GM23338 (cell line): ENCODE measurements around the gene LRRC38. TPM values are rescaled to one million over a fixed set of nuclear protein-coding genes. Genes with fewer than 3 reads are reported as not detected.

Source experiments
- ATAC-seq: fragments of 200-7000 bp; cut with Tn5 transposase; 3 replicates; pipeline ENCODE4 v1.9.1; 2020
- DNase-seq: peaks from one replicate; pipeline ENCODE4 v3.0.0-alpha.2; 2015; ENCODE audit warnings: low spot score
- H2AFZ ChIP-seq: fragments of 200-600 bp; sonication (generic); 2 replicates; pipeline ENCODE4 v1.8.0; 2016; ENCODE audit warnings: antibody characterized with exemption, mild to moderate bottlenecking, moderate library complexity
- H3F3A ChIP-seq: fragments of 200-600 bp; sonication (generic); replicated peaks from 2 replicates; pipeline ENCODE4 v1.8.0; 2017; ENCODE audit warnings: antibody characterized with exemption, mixed run types, low read depth
- H3K27ac ChIP-seq: fragments of 200-600 bp; sonication (generic); 2 replicates; pipeline ENCODE4 v1.6.1; 2016; ENCODE audit warnings: low read depth
- H3K27me3 ChIP-seq: fragments of 200-600 bp; sonication (generic); 2 replicates; pipeline ENCODE4 v1.8.0; 2016; ENCODE audit warnings: mild to moderate bottlenecking, mixed run types, moderate library complexity; ENCODE audit not compliant: insufficient read depth
- H3K36me3 ChIP-seq: fragments of 200-600 bp; sonication (generic); 2 replicates; pipeline ENCODE4 v1.8.0; 2016; ENCODE audit warnings: mild to moderate bottlenecking; ENCODE audit not compliant: insufficient read depth
- H3K4me1 ChIP-seq: fragments of 200-600 bp; sonication (generic); 2 replicates; pipeline ENCODE4 v1.8.0; 2016; ENCODE audit warnings: mild to moderate bottlenecking, moderate library complexity; ENCODE audit not compliant: insufficient read depth
- H3K4me2 ChIP-seq: fragments of 200-600 bp; sonication (generic); 2 replicates; pipeline ENCODE4 v1.7.1; 2017; ENCODE audit warnings: mixed run types
- H3K4me3 ChIP-seq: fragments of 200-600 bp; sonication (generic); 2 replicates; pipeline ENCODE4 v1.6.1; 2016; ENCODE audit warnings: mixed run types
- H3K79me2 ChIP-seq: fragments of 200-600 bp; sonication (generic); replicated peaks from 2 replicates; pipeline ENCODE4 v1.8.0; 2017; ENCODE audit warnings: mild to moderate bottlenecking; ENCODE audit not compliant: insufficient read depth
- H3K9me2 ChIP-seq: fragments of 200-600 bp; sonication (generic); 2 replicates; pipeline ENCODE4 v1.8.0; 2017; ENCODE audit not compliant: insufficient read depth
- H4K20me1 ChIP-seq: fragments of 200-600 bp; sonication (generic); replicated peaks from 2 replicates; pipeline ENCODE4 v1.8.0; 2017; ENCODE audit warnings: mild to moderate bottlenecking; ENCODE audit not compliant: insufficient read depth
- H3K27ac Mint-ChIP-seq: 2 replicates; pipeline ENCODE4 v1.8.0; 2020; ENCODE audit warnings: inconsistent platforms, mild to moderate bottlenecking, moderate library complexity, mixed read lengths
- H3K27me3 Mint-ChIP-seq: 3 replicates; pipeline ENCODE4 v1.8.0; 2022; ENCODE audit warnings: low read depth, mild to moderate bottlenecking, moderate library complexity, mixed read lengths, inconsistent platforms; ENCODE audit not compliant: insufficient read depth, poor library complexity
- H3K36me3 Mint-ChIP-seq: 3 replicates; pipeline ENCODE4 v1.8.0; 2021; ENCODE audit warnings: low read depth, mild to moderate bottlenecking, inconsistent platforms, moderate library complexity, mixed read lengths
- H3K4me1 Mint-ChIP-seq: 3 replicates; pipeline ENCODE4 v1.8.0; 2020; ENCODE audit warnings: mild to moderate bottlenecking, inconsistent platforms, mixed read lengths
- H3K4me3 Mint-ChIP-seq: 3 replicates; pipeline ENCODE4 v1.8.0; 2021; ENCODE audit warnings: moderate library complexity, mild to moderate bottlenecking, inconsistent platforms, mixed read lengths
- H3K9me3 Mint-ChIP-seq: 3 replicates; pipeline ENCODE4 v1.8.0; 2020; ENCODE audit warnings: moderate library complexity, mild to moderate bottlenecking, inconsistent platforms, mixed read lengths
- EZH2 ChIP-seq: fragments of 200-600 bp; sonication (generic); IDR thresholded peaks from one replicate; pipeline ENCODE4 v1.8.0; 2017; ENCODE audit warnings: antibody characterized with exemption, mild to moderate bottlenecking, low read depth; ENCODE audit not compliant: unreplicated experiment
- EZH2phosphoT487 ChIP-seq: fragments of 200-600 bp; sonication (generic); IDR thresholded peaks from one replicate; pipeline ENCODE4 v1.8.1; 2018; ENCODE audit warnings: antibody characterized with exemption; ENCODE audit not compliant: unreplicated experiment
- JUNB ChIP-seq: IDR thresholded peaks from one replicate; pipeline ENCODE4 v1.6.1; 2016; ENCODE audit warnings: antibody characterized with exemption; ENCODE audit not compliant: unreplicated experiment
- NANOG ChIP-seq: IDR thresholded peaks from 2 replicates; pipeline ENCODE4 v1.6.1; 2016; ENCODE audit warnings: antibody characterized with exemption, borderline replicate concordance
- POLR2AphosphoS5 ChIP-seq: IDR thresholded peaks from 2 replicates; pipeline ENCODE4 v1.6.1; 2016; ENCODE audit warnings: antibody characterized with exemption, low read depth
- ZNF114 ChIP-seq: fragments of 250-450 bp; sonication (Bioruptor Pico); IDR thresholded peaks from 2 replicates; pipeline ENCODE4 v1.5.0; 2020; ENCODE audit warnings: mild to moderate bottlenecking, moderate library complexity
- ZNF331 ChIP-seq: fragments of 250-450 bp; sonication (Bioruptor Pico); IDR thresholded peaks from 2 replicates; pipeline ENCODE4 v1.5.0; 2020; ENCODE audit warnings: low read depth, mild to moderate bottlenecking, moderate library complexity
- polyA plus RNA-seq: library from polyadenylated mRNA; unstranded; fragments of >200 nt; fragmentation: Nextera tagmentation; extraction: Ambion mirVana; gene quantifications from 2 replicates; pipeline ENCODE4 v1.2.1, GENCODE V29; 2016
- total RNA-seq: library from RNA; depleted of rRNA; stranded (reverse); fragments of >200 nt; shearing (Covaris generic); gene quantifications from 2 replicates; pipeline ENCODE4 v1.2.3, GENCODE V29; 2014
- TF ChIP-seq, protein P1 (sequence below): fragments of 250-450 bp; sonication (Bioruptor Pico); IDR thresholded peaks from 2 replicates; pipeline ENCODE4 v1.5.0; 2020; ENCODE audit warnings: mild to moderate bottlenecking, moderate library complexity

The LRRC38 gene
- total and polyA plus RNA-seq, 2 experiments from 2014 or later = 0.17 TPM; not detected in 1

DNA sequence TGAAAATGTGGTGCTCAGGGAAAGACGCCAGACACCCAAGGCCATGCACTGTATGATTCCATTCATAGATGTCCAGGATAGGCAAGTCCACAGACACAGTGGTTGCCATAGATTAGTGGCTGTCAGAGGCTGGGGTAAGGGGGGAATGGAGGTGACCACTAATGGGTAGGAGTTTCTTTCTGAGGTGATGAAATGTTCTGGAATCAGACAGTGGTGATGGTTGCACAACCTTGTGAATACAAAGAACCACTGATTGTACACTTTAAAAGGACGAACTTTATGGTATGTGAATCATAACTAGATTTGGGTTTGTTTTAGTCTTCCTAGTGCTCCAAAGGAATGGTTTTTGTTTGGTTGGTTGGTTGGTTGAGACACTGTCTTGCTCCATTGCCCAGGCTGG, 51.8 kb downstream of the LRRC38 start (continued):
- TF ChIP-seq, protein P1, sequence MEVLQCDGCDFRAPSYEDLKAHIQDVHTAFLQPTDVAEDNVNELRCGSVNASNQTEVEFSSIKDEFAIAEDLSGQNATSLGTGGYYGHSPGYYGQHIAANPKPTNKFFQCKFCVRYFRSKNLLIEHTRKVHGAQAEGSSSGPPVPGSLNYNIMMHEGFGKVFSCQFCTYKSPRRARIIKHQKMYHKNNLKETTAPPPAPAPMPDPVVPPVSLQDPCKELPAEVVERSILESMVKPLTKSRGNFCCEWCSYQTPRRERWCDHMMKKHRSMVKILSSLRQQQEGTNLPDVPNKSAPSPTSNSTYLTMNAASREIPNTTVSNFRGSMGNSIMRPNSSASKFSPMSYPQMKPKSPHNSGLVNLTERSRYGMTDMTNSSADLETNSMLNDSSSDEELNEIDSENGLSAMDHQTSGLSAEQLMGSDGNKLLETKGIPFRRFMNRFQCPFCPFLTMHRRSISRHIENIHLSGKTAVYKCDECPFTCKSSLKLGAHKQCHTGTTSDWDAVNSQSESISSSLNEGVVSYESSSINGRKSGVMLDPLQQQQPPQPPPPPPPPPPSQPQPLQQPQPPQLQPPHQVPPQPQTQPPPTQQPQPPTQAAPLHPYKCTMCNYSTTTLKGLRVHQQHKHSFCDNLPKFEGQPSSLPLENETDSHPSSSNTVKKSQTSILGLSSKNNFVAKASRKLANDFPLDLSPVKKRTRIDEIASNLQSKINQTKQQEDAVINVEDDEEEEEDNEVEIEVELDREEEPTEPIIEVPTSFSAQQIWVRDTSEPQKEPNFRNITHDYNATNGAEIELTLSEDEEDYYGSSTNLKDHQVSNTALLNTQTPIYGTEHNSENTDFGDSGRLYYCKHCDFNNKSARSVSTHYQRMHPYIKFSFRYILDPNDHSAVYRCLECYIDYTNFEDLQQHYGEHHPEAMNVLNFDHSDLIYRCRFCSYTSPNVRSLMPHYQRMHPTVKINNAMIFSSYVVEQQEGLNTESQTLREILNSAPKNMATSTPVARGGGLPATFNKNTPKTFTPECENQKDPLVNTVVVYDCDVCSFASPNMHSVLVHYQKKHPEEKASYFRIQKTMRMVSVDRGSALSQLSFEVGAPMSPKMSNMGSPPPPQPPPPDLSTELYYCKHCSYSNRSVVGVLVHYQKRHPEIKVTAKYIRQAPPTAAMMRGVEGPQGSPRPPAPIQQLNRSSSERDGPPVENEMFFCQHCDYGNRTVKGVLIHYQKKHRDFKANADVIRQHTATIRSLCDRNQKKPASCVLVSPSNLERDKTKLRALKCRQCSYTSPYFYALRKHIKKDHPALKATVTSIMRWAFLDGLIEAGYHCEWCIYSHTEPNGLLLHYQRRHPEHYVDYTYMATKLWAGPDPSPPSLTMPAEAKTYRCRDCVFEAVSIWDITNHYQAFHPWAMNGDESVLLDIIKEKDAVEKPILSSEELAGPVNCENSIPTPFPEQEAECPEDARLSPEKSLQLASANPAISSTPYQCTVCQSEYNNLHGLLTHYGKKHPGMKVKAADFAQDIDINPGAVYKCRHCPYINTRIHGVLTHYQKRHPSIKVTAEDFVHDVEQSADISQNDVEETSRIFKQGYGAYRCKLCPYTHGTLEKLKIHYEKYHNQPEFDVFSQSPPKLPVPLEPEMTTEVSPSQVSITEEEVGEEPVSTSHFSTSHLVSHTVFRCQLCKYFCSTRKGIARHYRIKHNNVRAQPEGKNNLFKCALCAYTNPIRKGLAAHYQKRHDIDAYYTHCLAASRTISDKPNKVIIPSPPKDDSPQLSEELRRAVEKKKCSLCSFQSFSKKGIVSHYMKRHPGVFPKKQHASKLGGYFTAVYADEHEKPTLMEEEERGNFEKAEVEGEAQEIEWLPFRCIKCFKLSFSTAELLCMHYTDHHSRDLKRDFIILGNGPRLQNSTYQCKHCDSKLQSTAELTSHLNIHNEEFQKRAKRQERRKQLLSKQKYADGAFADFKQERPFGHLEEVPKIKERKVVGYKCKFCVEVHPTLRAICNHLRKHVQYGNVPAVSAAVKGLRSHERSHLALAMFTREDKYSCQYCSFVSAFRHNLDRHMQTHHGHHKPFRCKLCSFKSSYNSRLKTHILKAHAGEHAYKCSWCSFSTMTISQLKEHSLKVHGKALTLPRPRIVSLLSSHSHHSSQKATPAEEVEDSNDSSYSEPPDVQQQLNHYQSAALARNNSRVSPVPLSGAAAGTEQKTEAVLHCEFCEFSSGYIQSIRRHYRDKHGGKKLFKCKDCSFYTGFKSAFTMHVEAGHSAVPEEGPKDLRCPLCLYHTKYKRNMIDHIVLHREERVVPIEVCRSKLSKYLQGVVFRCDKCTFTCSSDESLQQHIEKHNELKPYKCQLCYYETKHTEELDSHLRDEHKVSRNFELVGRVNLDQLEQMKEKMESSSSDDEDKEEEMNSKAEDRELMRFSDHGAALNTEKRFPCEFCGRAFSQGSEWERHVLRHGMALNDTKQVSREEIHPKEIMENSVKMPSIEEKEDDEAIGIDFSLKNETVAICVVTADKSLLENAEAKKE (CRISPR knock-in tag) = no peak
- no peak for TF ChIP-seq EZH2phosphoT487

DNA sequence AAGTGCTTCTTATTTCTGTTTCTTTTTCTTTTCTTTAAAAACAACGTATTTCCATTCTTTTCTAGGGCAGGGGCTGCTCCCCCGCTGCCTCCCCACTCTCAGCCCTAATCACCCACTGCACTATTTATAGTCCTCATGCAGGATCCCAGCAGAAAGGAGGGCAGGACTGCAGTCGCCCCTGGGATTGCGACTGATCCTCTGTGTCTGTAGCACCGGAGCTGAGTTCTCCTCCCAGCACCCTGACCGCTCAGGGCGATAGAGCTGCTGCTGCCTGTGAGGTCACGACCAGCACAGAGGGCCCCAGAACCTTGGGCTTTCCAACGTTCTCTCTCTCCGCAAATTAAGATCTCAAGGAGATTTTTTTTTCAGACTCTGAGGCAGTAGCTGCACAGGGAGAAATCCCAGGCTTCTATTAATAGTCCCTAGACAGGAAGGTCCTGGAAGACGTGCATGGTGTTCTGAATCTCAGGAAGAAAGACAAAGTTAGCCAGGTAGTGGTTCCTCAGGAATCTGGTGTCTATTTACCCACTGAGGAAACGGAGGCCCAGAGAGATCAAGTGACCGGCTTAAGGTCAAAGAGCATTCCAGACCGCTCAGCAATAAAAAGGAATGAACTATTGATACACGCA, 56.8 kb downstream of the LRRC38 start:
- Mint-ChIP-seq H3K9me3 (peaks cover 84% of the 10 kb centered on the region), H3K4me1 (no peaks in the 10 kb centered on the region), H3K4me3 (no peak overlapping the region), H3K27ac (no peak overlapping the region), H3K27me3 (peaks cover 3% of the 10 kb centered on the region), H3K36me3 (peaks cover 28% of the 10 kb centered on the region; the same call in 2 of the 3 replicates)
- Histone ChIP-seq H3F3A (no peaks in the 10 kb centered on the region), H4K20me1 (no peaks in the 10 kb centered on the region), H3K9me2 (no peaks in the 10 kb centered on the region), H3K36me3 (no peaks in the 10 kb centered on the region), H3K79me2 (no peaks in the 10 kb centered on the region), H3K4me1 (no peaks in the 10 kb centered on the region), H3K4me3 (no peak overlapping the region), H3K27me3 (no peaks in the 10 kb centered on the region), H2AFZ (no peak overlapping the region), H3K4me2 (no peak overlapping the region), H3K27ac (no peak overlapping the region)
- ATAC-seq = no peak
- no peak for DNase-seq
- no peak for TF ChIP-seq ZNF114 (CRISPR knock-in tag)
- no peak for TF ChIP-seq JUNB
- TF ChIP-seq NANOG = no peak
- no peak for TF ChIP-seq ZNF331
- no peak for TF ChIP-seq EZH2
- no peak for TF ChIP-seq POLR2AphosphoS5
- TF ChIP-seq, protein P1 (CRISPR knock-in tag) = no peak
